HepG2 (cell line): ENCODE data around the gene RBM12. TPM values are rescaled to one million over a fixed set of nuclear protein-coding genes. Genes with fewer than 3 reads are reported as not detected.
A peak's percentile ranks its signal among the peaks of the same experiment; 100 is the strongest.

ENCODE experiments used
- ADNP ChIP-seq: sonication (generic); formaldehyde crosslinking; IDR thresholded peaks from 2 replicates; pipeline ENCODE4 v1.4.0; 2020; ENCODE audit warnings: missing genetic modification reagents
- ATAD3A ChIP-seq: sonication (generic); formaldehyde crosslinking; IDR thresholded peaks from 2 replicates; pipeline ENCODE4 v1.4.0; 2020; ENCODE audit warnings: missing genetic modification reagents
- CCAR2 ChIP-seq: fragments of 200-400 bp; formaldehyde crosslinking; optimal IDR thresholded peaks from 2 replicates; pipeline ENCODE3; 2018; ENCODE audit warnings: low read depth, mild to moderate bottlenecking, low read length, moderate library complexity
- CERS6 ChIP-seq: sonication (generic); formaldehyde crosslinking; IDR thresholded peaks from 2 replicates; pipeline ENCODE4 v1.5.0; 2020; ENCODE audit warnings: missing genetic modification reagents
- DNMT1 ChIP-seq: sonication (generic); formaldehyde crosslinking; IDR thresholded peaks from 2 replicates; pipeline ENCODE4 v1.5.1; 2020; ENCODE audit warnings: mild to moderate bottlenecking, missing genetic modification reagents
- EEA1 ChIP-seq: sonication (generic); formaldehyde crosslinking; IDR thresholded peaks from 2 replicates; pipeline ENCODE4 v1.5.1; 2020; ENCODE audit warnings: mild to moderate bottlenecking, missing genetic modification reagents, borderline replicate concordance
- FOXC1 ChIP-seq: sonication (generic); formaldehyde crosslinking; IDR thresholded peaks from 2 replicates; pipeline ENCODE4 v1.8.0; 2022; ENCODE audit warnings: mild to moderate bottlenecking, missing genetic modification reagents, borderline replicate concordance
- GATA4 ChIP-seq: sonication (generic); IDR thresholded peaks from 2 replicates; pipeline ENCODE4 v1.6.1; 2016; ENCODE audit warnings: antibody characterized with exemption, low read depth, borderline replicate concordance
- HIVEP1 ChIP-seq: sonication (generic); formaldehyde crosslinking; IDR thresholded peaks from 2 replicates; pipeline ENCODE4 v1.4.0; 2020; ENCODE audit warnings: mild to moderate bottlenecking, missing genetic modification reagents
- IKZF4 ChIP-seq: sonication (generic); formaldehyde crosslinking; IDR thresholded peaks from 2 replicates; pipeline ENCODE4 v1.5.1; 2020; ENCODE audit warnings: borderline replicate concordance, mild to moderate bottlenecking, low read depth, missing genetic modification reagents; ENCODE audit errors: not compliant biosample characterization
- IRX3 ChIP-seq: sonication (generic); formaldehyde crosslinking; IDR thresholded peaks from 2 replicates; pipeline ENCODE4 v1.8.1; 2023; ENCODE audit warnings: mild to moderate bottlenecking, low read depth, missing genetic modification reagents, borderline replicate concordance
- JUND ChIP-seq: sonication (generic); formaldehyde crosslinking; IDR thresholded peaks from 2 replicates; pipeline ENCODE4 v1.8.0; 2022; ENCODE audit warnings: mild to moderate bottlenecking, missing genetic modification reagents
- KMT2B ChIP-seq: IDR thresholded peaks from 2 replicates; pipeline ENCODE4 v1.6.1; 2016; ENCODE audit warnings: missing genetic modification reagents, missing compliant biosample characterization
- NFIB ChIP-seq: sonication (generic); formaldehyde crosslinking; IDR thresholded peaks from 2 replicates; pipeline ENCODE4 v1.9.0; 2021; ENCODE audit warnings: missing genetic modification reagents, mild to moderate bottlenecking, borderline replicate concordance
- NKX3-1 ChIP-seq: sonication (generic); formaldehyde crosslinking; IDR thresholded peaks from 2 replicates; pipeline ENCODE4 v1.5.0; 2020; ENCODE audit warnings: missing genetic modification reagents
- PAF1 ChIP-seq: IDR thresholded peaks from 2 replicates; pipeline ENCODE4 v1.6.1; 2016; ENCODE audit warnings: missing genetic modification reagents, missing compliant biosample characterization
- POLR2G ChIP-seq: fragments of 200-400 bp; formaldehyde crosslinking; IDR thresholded peaks from 2 replicates; pipeline ENCODE4 v1.6.1; 2018; ENCODE audit warnings: mild to moderate bottlenecking, low read depth, low read length, moderate library complexity
- RBM22 ChIP-seq: fragments of 200-400 bp; formaldehyde crosslinking; optimal IDR thresholded peaks from 2 replicates; pipeline ENCODE3; 2017; ENCODE audit warnings: mild to moderate bottlenecking, low read length, moderate library complexity
- RFXANK ChIP-seq: IDR thresholded peaks from 2 replicates; pipeline ENCODE4 v1.6.1; 2016
- SNAPC5 ChIP-seq: sonication (generic); formaldehyde crosslinking; IDR thresholded peaks from 2 replicates; pipeline ENCODE4 v1.8.1; 2023; ENCODE audit warnings: mild to moderate bottlenecking, missing genetic modification reagents, borderline replicate concordance
- TAF1 ChIP-seq: sonication (generic); formaldehyde crosslinking; IDR thresholded peaks from 2 replicates; pipeline ENCODE4 v1.4.0; 2020; ENCODE audit warnings: missing genetic modification reagents
- ZFP37 ChIP-seq: sonication (generic); formaldehyde crosslinking; IDR thresholded peaks from 2 replicates; pipeline ENCODE4 v1.4.0; 2020; ENCODE audit warnings: missing genetic modification reagents, borderline replicate concordance
- ZMYM4 ChIP-seq: sonication (generic); formaldehyde crosslinking; IDR thresholded peaks from 2 replicates; pipeline ENCODE4 v1.8.1; 2023; ENCODE audit warnings: mild to moderate bottlenecking, missing genetic modification reagents
- ZNF205 ChIP-seq: IDR thresholded peaks from 2 replicates; pipeline ENCODE4 v1.6.1; 2018; ENCODE audit warnings: missing biosample characterization, missing genetic modification reagents
- ZNF282 ChIP-seq: fragments of 450-650 bp; IDR thresholded peaks from 2 replicates; pipeline ENCODE4 v1.6.1; 2018; ENCODE audit not compliant: partially characterized antibody
- ZNF512B ChIP-seq: sonication (generic); formaldehyde crosslinking; IDR thresholded peaks from 2 replicates; pipeline ENCODE4 v1.5.1; 2020; ENCODE audit warnings: missing genetic modification reagents, mild to moderate bottlenecking, borderline replicate concordance
- ZNF678 ChIP-seq: sonication (generic); formaldehyde crosslinking; IDR thresholded peaks from 2 replicates; pipeline ENCODE4 v1.4.0; 2020; ENCODE audit warnings: mild to moderate bottlenecking, missing genetic modification reagents
- ZNF709 ChIP-seq: sonication (generic); formaldehyde crosslinking; IDR thresholded peaks from 2 replicates; pipeline ENCODE4 v1.5.0; 2020; ENCODE audit warnings: mild to moderate bottlenecking, missing genetic modification reagents
- ZNF720 ChIP-seq: sonication (generic); formaldehyde crosslinking; IDR thresholded peaks from 2 replicates; pipeline ENCODE4 v1.4.0; 2020; ENCODE audit warnings: missing genetic modification reagents
- ZNF737 ChIP-seq: sonication (generic); formaldehyde crosslinking; IDR thresholded peaks from 2 replicates; pipeline ENCODE4 v1.5.0; 2020; ENCODE audit warnings: missing genetic modification reagents, mild to moderate bottlenecking, borderline replicate concordance
- ZSCAN21 ChIP-seq: sonication (generic); formaldehyde crosslinking; IDR thresholded peaks from 2 replicates; pipeline ENCODE4 v1.8.0; 2022; ENCODE audit warnings: mild to moderate bottlenecking, missing genetic modification reagents, moderate library complexity, borderline replicate concordance
- polyA plus RNA-seq, 8 experiments: library from polyadenylated mRNA; depleted of rRNA in 3 of 8; stranded (reverse) in 7 of 8; unstranded in 1 of 8; fragments of >200 nt; fragmentation: Illumina TruSeq in 4 of 8; extraction: Trizol in 4 of 8; gene quantifications; 2 replicates each; pipeline versions ENCODE4 v1.2.1 to v1.2.3, GENCODE V29; 2011 to 2016; ENCODE audit warnings: low read depth in 4 of 8, missing spikeins in 1 of 8, mixed read lengths in 1 of 8; ENCODE audit not compliant: insufficient read depth in 1 of 8
- total RNA-seq, 5 experiments: library from RNA; depleted of rRNA; stranded (reverse); fragments of >200 nt; fragmentation: Illumina TruSeq; extraction: Trizol; gene quantifications; 2 replicates each; pipeline ENCODE4 v1.2.3, GENCODE V29; 2016; ENCODE audit warnings: low read depth in 1 of 5

Gene RBM12
- total and polyA plus RNA-seq, 2 of the 13 experiments (the other 11 are each of a cell fraction or from before 2014, with no cell fraction given), result 97.9 to 104 TPM

- TF ChIP-seq SNAPC5 (CRISPR knock-in tag), result no peak
- TF ChIP-seq GATA4, result no peak
- TF ChIP-seq ZNF205 (CRISPR knock-in tag), result no peak
- TF ChIP-seq NKX3-1 (CRISPR knock-in tag), result no peak
- TF ChIP-seq ZNF709 (CRISPR knock-in tag), result no peak
- no peak for TF ChIP-seq NFIB (CRISPR knock-in tag)
- TF ChIP-seq ZNF282, result no peak
- TF ChIP-seq ZNF678 (CRISPR knock-in tag), result no peak
- no peak for TF ChIP-seq RFXANK (CRISPR knock-in tag)
- TF ChIP-seq ZNF512B, result no peak
- no peak for TF ChIP-seq DNMT1 (CRISPR knock-in tag)
- TF ChIP-seq JUND (CRISPR knock-in tag), result no peak
- TF ChIP-seq ADNP (CRISPR knock-in tag), result no peak
- TF ChIP-seq RBM22, result peak; percentile 79
- TF ChIP-seq EEA1, result peak; percentile 39; the same call in 1 of the 2 replicates
- TF ChIP-seq IKZF4 (CRISPR knock-in tag), result no peak
- TF ChIP-seq ZNF737, result no peak
- TF ChIP-seq KMT2B (CRISPR knock-in tag), result no peak
- no peak for TF ChIP-seq ZSCAN21 (CRISPR knock-in tag)
- TF ChIP-seq IRX3 (CRISPR knock-in tag), result no peak
- TF ChIP-seq CCAR2, result no peak
- no peak for TF ChIP-seq FOXC1 (CRISPR knock-in tag)
- TF ChIP-seq PAF1 (CRISPR knock-in tag), result 0 out of 2 replicates have a peak, but pooled peaks have one; percentile 75
- no peak for TF ChIP-seq ZMYM4 (CRISPR knock-in tag)
- TF ChIP-seq POLR2G, result peak; percentile 13; the same call in 1 of the 2 replicates
- TF ChIP-seq CERS6 (CRISPR knock-in tag), result no peak
- no peak for TF ChIP-seq TAF1
- no peak for TF ChIP-seq ZFP37 (CRISPR knock-in tag)
- no peak for TF ChIP-seq HIVEP1
- no peak for TF ChIP-seq ATAD3A
- no peak for TF ChIP-seq ZNF720
Measured at GRCh38 chr20:35643045-35643444, 21.7 kb downstream of the RBM12 start (continued).
